ENCODE results near the gene LCN9. TPM values are rescaled to one million over a fixed set of nuclear protein-coding genes. Genes with fewer than 3 reads are reported as not detected.

Gene LCN9
- total RNA-seq, 1 experiment from 2014 or later, result 0.52 TPM

DNA sequence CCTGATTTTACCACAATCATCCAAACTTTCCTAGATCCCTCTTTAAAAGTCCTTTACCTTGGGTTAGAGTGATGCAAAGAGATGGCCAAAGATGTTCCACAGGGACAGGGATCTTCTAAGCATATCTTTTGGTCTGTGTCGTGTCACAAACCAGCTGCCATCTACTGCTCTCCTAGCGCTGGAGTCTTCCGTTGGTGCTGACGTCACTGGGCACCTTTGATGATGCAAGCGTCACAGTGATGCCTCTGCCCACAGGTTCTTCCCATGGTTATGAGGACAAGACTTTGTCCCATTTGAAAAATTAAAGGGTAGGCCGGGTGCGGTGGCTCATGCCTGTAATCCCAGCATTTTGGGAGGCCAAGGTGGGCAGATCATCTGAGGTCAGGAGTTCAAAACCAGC is 22.1 kb upstream of the LCN9 start:
- H3K23ac ChIP-seq (ENCODE audit: insufficient read length, low read depth, low read length), result no peak overlapping the region
- no peak overlapping the region for H3K18ac ChIP-seq (ENCODE audit: insufficient read length, low read depth, low read length)
- 0 out of 2 replicates have a peak, but pooled peaks cover 1% of the 10 kb centered on the region for H3K79me2 ChIP-seq (ENCODE audit: insufficient read depth, low read length)
- H4K5ac ChIP-seq (ENCODE audit: insufficient read length, low read depth, low read length), result no peak overlapping the region
- no peak overlapping the region for H2AFZ ChIP-seq (ENCODE audit: low read length)
- Mint-ChIP-seq H3K27me3 (ENCODE audit: low read depth) (peaks cover 13% of the 10 kb centered on the region), H3K4me3 (no peak overlapping the region), H3K9me3 (peaks cover 63 to 77% of the 10 kb centered on the region in 2 experiments), H3K4me1 (peaks cover 9 to 15% of the 10 kb centered on the region in 2 experiments), H3K27ac (no peak overlapping the region), H3K36me3 (ENCODE audit: insufficient read depth in 1 of 3, low read depth in 3 of 3) (peaks cover 25 to 63% (median 41%) of the 10 kb centered on the region in 3 experiments)
- no peaks in the 10 kb centered on the region; the same call in 1 of the 2 replicates for H3K4me1 ChIP-seq (ENCODE audit: insufficient read depth, low read length)
- no peak overlapping the region for H3K9ac ChIP-seq (ENCODE audit: extremely low read depth, insufficient read length, low read length)
- peaks cover 8% of the 10 kb centered on the region for H3K9me3 ChIP-seq (ENCODE audit: control insufficient read depth, low read depth, low read length)
- H2AK5ac ChIP-seq (ENCODE audit: insufficient read length, low read length), result no peak overlapping the region
- no peak overlapping the region for H2BK12ac ChIP-seq (ENCODE audit: insufficient read length, low read depth, low read length)
- no peaks in the 10 kb centered on the region for H3K27me3 ChIP-seq (ENCODE audit: insufficient read depth, low read length)
- no CpG with 5 or more reads among the region's 7 CpGs for WGBS (ENCODE audit: extremely low coverage, insufficient read length, low lambda C conversion rate)
- no peak overlapping the region for H2BK5ac ChIP-seq (ENCODE audit: insufficient read length, low read length)
- H3K56ac ChIP-seq (ENCODE audit: insufficient read length, low read depth, low read length), result no peak overlapping the region
- H3T11ph ChIP-seq (ENCODE audit: low read length), result no peak overlapping the region
- no peak for TF ChIP-seq CTCF (conservative IDR thresholded peaks at IDR 0.05)
- no peak overlapping the region for H4K8ac ChIP-seq (replicated peaks; ENCODE audit: insufficient read length, low read depth, low read length)
- no peak overlapping the region for H4K91ac ChIP-seq (ENCODE audit: insufficient read length, low read depth, low read length)
- no peak overlapping the region for H3K4me2 ChIP-seq (ENCODE audit: insufficient read depth, insufficient read length, low read length)
- H3K23me2 ChIP-seq (ENCODE audit: insufficient read length, low read depth, low read length, poor library complexity, severe bottlenecking), result no peaks in the 10 kb centered on the region
- DNase-seq, result no peak
- H3K4ac ChIP-seq (ENCODE audit: low read depth, low read length), result no peak overlapping the region
- H4K20me1 ChIP-seq (ENCODE audit: control insufficient read depth, insufficient read depth, insufficient read length), result no peaks in the 10 kb centered on the region
- no peak overlapping the region for H2BK20ac ChIP-seq (ENCODE audit: low read depth, low read length, poor library complexity, severe bottlenecking)
- no peaks in the 10 kb centered on the region for H3K79me1 ChIP-seq (ENCODE audit: insufficient read depth, low read depth, low read length, poor library complexity, severe bottlenecking)
- no peak overlapping the region for H2BK15ac ChIP-seq (ENCODE audit: low read depth, low read length)
- H2BK120ac ChIP-seq (ENCODE audit: low read depth, low read length, poor library complexity, severe bottlenecking), result no peak overlapping the region
- no peak overlapping the region for H3K14ac ChIP-seq (ENCODE audit: insufficient read depth, low read length)
- H3K27ac ChIP-seq (ENCODE audit: insufficient read length, low read depth, low read length), result no peak overlapping the region
